T47D (cell line): Measurements from ENCODE around the gene NOVA1.

Experiments
- DNase-seq, 2 experiments: peaks; one replicate each; pipeline versions ENCODE4 v3.0.0 to v3.0.0-alpha.2; 2011 to 2012; ENCODE audit warnings: low read depth in 1 of 2, low spot score in 1 of 2
- JUND ChIP-seq: IDR thresholded peaks from 2 replicates; pipeline ENCODE4 v1.6.1; 2012; ENCODE audit warnings: low read depth
- in situ Hi-C: cut with HindIII; loops from 2 replicates; pipeline ENCODE4 v1.10.0; 2016; ENCODE audit warnings: low sequenced_read_pairs, low pct_unique_long_range_greater_than_20kb

The NOVA1 gene

DNA sequence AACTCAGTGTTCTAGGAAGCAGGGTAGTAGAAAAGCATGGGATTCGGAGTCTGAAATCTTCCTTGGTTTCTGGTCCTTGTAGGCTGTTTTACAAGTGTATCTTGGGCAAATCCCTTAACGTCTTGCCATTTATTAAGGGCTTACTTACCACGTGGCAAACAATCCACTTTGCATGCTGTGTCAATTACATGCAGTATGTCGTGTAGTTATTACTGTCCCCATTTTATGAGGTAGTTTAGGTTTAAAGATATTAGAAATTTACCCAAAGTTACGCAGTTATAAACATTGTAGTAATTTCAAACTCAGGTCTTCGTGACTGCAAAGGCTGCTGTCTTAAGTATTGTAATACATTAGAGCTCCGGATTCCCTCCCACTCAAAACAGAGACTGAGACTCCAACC, 1.5 kb upstream of the NOVA1 start:
- in situ Hi-C loops: no loop called here
- no peak for DNase-seq
- no peak for TF ChIP-seq JUND

DNA sequence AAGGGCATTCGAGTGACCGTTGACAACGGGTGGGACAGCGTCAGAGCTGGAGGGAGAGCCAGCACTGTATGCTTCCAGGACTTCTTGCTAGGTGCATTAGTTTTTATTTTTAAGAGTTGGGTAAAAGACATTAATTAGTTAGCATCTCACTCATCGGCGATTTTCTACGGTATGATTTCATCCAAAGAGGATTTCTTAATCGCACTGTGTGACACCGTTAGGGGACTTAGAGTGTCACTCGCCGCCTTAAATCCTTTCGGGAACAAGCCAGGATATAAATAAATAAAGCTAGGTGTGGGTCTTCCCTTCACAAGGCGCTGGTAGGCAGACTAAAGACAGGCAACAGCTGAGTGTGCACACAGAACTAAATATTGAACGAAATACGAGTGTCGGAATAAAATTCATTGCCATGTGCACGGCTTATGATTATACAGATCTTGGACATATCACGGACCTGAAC, 869 bp upstream of the NOVA1 start:
- no peak for DNase-seq
- no peak for TF ChIP-seq JUND
- in situ Hi-C loops: no loop called here

DNA sequence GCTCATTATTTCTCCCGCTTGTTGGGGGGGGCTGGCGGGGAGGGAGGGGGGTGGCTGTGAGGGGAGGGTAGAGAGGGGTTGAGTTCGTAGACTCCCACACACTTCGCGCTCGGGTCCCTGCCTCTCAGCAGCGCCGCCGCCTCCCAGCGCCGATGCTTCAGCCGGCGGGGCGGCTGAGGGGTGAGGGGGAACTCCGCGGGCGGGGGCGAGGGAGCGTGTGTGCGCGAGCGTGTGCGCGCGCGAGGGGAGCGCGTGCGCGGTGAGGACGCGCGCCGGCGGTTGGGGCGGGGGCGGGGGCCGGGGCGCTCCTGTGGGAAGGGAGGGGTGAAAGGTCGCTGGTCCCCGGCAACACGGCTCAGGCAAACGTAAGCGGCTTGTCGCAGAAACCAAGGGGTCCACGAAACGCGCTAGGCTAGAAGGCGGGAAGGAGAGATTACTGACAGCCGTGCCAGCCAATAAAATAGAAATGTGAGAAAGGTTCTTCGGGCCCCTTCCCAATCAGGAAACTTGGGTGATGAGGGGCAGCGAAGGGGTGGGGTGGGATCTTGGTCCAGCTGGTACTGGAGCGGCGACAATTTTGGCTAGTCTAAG, 343 bp upstream of the NOVA1 start:
- in situ Hi-C loops: no loop called here
- peak; percentile 31 to 73 for DNase-seq
- no peak for TF ChIP-seq JUND

DNA sequence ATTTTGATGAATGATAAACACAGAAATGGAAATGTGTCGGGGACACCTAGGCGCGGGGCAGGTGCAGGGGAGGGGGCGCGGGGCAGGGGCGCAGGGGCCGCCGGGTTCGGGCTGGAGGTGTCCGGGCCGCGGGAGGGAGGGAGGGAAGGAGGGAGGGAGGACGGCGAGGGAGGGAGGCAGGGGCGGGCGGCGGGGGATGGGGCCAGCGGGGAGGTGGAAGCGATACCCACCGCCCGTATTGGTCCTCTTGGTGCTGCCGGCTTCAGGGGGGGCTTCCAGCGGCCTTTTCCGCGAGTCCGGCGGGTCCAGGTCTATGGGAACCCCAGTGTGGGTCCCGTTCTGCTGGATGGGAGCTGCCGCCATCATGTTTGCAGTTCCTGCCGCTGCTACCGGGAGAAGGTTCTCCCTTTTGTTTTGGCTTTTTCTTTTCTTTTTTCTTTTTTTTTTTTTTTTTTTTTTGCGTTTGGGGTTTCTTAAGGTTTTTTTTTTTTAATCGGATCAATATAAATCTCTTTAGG, 703 bp downstream of the NOVA1 start:
- in situ Hi-C loops: no loop called here
- TF ChIP-seq JUND: no peak
- peak in 1 of 2 experiments; percentile 16 for DNase-seq

DNA sequence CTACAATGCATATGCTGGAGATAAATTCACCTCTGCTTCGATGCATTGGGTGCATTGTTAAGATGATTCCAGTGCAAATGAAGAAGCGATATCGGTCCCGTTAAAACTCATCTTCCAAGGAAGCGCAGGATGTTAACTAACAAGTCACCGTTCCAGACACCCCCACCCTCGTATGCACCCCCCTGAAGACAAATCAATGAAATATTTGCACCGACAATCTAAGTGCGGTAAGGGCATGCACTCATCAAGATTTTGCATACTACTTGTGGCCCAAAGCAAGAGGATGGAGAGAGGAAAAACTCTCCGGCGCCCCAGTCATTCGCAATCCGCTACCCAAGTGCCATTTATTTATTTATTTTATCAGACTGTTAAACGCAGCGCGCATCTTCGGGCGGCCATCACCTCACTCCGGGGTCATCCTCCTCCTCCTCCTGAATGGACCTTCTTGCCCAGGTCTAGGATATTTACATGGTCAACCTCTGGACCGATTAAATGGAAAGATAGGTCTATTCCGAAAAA, 1.2 kb downstream of the NOVA1 start:
- TF ChIP-seq JUND: no peak
- DNase-seq: no peak
- in situ Hi-C loops: no loop called here

DNA sequence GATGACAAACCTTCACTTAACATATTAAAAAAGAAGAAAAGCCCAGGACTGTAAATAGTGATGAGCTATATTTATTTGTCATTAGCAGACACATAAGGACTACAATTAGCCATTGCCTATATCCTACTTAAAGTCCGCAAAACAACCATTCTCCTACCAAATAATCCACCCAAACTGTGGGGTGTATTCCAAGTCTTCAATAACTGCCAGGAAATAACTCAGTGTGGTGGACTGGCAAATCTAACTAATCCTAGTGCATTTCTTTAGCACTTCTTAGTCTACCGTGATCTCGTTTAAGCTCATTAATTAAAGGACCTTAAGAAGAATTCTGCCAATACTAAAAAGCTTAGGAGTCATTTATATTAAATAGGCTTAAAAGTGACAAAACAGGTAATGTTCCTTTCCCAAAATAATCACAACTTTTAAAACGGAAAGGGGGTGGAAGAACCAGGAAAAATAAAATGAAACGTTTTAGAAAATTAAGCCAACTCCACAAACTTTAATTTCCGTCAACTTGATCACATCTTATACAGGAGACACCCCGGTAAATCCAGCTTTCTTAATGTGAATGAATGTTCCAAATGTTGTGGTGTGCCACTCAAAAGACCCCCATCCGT, 1.8 kb downstream of the NOVA1 start:
- in situ Hi-C loops: no loop called here
- no peak for TF ChIP-seq JUND
- DNase-seq: no peak

DNA sequence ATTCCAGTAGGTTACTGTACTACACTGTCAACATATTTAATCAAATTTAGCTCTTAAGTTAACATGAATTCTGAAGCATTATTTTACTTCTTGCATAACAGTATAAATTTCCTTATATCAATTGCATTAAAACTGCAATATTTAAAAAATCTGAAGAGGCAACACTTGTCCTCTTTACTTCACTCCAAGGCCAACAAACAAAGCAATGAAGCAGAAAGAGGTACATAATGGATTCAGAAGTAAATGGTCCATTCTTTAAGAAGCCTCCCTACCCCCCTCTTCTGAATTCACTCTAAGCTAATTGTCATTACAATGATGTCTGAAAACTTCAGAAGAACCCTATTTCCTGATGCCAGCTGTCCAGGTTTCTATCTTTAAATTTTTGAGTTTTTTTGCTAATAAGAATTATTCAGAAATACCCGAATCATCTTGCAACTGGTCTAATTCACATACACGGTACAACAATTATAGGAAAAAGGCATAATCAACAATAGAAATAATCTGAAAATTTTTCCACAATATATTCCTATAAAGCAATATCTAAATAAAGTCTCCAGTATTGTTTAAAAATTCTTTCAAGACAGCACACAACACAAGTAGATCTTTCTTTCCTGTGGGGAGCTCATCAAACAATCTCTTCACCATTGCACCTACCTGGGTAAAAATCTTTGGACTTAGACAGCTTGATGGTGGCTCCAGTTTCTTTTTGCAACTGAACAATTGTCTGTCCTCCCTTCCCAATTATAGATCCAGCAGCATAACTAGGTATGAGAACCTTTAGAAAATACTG, 2.9 kb downstream of the NOVA1 start:
- no peak for DNase-seq
- in situ Hi-C loops: no loop called here
- TF ChIP-seq JUND: no peak

DNA sequence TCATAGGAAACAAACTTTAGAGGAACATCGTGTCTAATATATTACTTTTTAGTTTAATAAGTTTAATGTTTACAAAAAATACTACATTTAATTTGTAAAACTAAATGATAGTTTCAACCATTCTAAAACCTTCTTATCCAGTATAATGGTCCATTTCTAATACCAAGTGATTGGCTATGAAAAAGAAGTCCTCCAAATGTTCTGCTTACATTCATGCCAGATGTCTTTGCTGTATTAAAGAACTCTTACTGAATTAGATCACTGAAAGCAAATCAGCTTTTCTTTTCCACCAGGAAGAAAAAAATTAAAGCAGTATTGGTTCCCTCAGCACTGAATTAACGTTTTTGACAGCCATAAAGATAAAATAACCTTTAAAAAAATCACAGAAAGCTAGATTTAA, 3.7 kb downstream of the NOVA1 start:
- TF ChIP-seq JUND: no peak
- in situ Hi-C loops: no loop called here
- DNase-seq: no peak

DNA sequence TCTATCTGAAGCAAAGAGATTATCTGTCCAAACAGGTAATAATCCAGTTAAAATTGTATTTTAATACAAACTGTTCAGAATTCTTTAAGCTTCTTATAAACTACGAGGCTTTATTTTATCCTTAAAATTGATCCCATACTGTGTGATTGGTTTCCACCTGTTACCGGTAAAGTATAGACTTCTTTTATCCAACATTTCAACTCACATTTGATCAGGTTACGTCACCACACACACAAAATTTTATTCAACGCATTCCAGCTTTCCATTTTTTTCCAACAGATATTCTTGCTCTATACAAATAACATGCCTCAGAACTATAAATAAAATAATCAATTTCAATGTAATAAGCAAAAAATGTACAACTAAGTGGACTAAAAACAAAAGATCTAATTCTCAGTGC, 4.5 kb downstream of the NOVA1 start:
- no peak for DNase-seq
- in situ Hi-C loops: no loop called here
- TF ChIP-seq JUND: no peak

DNA sequence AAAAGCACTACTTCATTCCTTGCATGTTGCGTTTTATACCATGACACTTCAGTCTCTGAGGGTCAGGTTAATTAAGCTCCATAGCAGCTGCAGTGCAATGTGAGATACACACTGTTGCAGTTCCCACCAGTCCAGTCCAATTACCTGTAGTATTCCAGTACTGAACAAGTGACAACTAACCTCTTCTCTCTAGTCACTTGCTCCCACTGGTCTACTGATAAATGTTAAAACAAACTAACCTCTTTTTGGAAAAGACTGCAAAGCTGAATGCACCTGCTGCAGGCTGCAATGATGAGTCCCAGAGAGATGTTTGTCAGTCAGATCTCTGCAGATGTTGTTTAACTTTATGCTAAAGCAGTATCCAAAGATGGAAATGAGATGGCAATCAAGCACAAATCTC, 7.9 kb downstream of the NOVA1 start:
- no peak for TF ChIP-seq JUND
- no peak for DNase-seq
- in situ Hi-C loops: no loop called here

DNA sequence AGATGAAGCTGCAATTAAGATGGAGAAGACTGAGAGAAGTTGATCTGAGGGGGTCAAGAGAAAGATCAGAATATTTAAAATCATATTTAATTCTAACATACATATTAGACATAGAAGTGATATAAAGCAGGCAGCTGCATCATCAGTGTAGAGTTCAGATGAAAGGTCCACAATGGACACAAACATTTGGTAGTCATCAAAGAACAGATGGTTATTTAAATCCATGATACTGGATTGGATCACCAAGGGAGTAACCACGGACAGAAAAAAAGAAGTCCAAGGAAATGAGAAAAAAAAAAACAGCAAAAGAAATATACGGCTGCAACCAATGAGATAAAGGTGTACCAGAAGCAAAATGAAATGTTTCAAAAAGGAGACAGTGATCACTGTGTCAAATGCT, 20.1 kb downstream of the NOVA1 start:
- DNase-seq: no peak
- no peak for TF ChIP-seq JUND
- in situ Hi-C loops: no loop called here

DNA sequence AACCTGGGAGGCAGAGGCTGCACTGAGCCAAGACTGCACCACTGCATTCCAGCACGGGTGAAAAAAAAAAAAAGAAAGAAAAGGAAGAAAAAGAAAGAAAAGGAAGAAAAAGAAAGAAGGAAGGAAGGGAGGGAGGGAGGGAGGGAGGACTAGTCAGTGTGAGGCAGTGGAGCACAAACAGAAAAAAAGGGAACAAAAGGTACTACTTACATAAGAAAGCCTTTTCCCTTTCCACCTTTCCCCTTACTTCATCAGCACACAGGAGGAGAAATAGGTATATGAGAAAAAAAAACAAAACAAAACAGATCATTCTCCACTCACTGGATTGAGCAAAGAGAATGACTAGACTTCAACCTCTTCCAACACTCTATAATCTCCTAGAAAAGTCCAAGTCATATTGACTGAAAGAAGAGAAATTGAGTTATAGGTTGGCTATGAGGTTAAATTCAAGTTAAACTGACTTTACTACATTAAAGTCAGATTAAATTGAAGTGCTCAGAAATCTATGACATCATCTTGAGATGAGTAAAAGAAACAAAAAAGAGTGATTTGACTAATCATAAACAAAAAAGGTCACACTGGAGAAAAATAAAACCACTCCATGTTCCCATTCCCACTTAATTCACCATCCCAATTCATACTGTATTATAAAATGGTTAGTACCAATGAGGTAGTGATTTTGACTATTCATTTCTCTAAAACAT, 43.6 kb downstream of the NOVA1 start:
- TF ChIP-seq JUND: no peak
- in situ Hi-C loops: no loop called here
- DNase-seq: no peak
